Measurements from ENCODE around the gene CDH23.

CDH23 gene

DNA sequence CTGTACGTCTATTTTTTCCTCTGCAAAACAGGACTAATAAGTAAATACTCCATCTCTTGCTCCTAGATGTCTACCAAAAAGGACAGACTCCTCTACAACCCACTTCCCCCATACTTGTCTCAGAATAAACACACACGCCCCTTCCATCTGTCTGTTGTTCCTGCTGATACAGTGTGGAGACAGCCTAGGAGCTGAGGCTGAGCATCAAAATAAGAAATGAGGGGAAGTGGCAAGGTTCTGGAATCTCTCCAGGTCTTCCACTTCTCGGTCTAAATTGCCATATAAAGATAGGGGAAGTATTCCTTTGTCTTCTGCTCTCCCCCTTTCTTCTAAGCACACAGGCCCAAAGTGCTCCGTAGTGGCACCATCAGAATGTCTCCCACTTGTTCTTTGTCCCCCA lies 407.4 kb downstream of the CDH23 start:
- Mint-ChIP-seq H3K27me3 (no peaks in the 10 kb centered on the region), H3K4me3 (no peak overlapping the region), H3K27ac (no peak overlapping the region), H3K4me1 (peaks cover 5% of the 10 kb centered on the region), H3K9me3 (no peaks in the 10 kb centered on the region)
- ATAC-seq (no peak), DNase-seq (no peak)

DNA sequence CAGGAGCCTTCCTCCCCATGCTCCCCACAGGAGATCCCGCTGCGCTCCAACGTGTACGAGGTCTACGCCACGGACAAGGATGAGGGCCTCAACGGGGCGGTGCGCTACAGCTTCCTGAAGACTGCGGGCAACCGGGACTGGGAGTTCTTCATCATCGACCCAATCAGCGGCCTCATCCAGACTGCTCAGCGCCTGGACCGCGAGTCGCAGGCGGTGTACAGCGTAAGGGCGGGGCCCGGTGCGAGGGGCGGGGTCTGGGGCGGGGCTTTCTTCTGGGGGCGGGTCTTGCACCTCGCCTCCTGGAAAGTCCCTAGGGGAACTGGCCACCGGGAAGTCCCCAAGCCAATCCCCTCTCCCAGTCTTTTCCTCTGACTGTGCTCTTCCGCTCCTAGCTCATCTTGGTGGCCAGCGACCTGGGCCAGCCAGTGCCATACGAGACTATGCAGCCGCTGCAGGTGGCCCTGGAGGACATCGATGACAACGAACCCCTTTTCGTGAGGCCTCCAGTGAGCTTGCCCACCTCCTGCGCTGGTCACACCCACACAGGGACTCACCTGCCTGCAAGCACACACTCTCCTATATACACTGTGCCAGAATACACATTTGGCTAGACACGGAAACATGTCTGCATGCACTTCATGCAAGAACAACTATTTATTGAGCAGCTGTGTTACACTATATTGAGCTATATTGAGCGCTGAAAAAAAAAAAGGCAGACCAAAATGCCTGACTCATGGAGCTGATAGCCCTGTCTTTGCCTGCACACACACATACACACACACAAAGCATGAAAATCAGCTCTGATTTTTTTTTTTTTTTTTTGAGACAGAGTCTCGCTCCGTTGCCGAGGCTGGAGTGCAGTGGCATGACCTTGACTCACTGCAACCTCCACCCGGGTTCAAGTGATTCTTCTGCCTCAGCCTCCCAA lies 409.3 kb downstream of the CDH23 start:
- Mint-ChIP-seq H3K27me3 (no peaks in the 10 kb centered on the region), H3K27ac (no peak overlapping the region), H3K4me3 (no peak overlapping the region), H3K4me1 (peaks cover 5% of the 10 kb centered on the region), H3K9me3 (no peaks in the 10 kb centered on the region)
- DNase-seq (no peak), ATAC-seq (no peak)

DNA sequence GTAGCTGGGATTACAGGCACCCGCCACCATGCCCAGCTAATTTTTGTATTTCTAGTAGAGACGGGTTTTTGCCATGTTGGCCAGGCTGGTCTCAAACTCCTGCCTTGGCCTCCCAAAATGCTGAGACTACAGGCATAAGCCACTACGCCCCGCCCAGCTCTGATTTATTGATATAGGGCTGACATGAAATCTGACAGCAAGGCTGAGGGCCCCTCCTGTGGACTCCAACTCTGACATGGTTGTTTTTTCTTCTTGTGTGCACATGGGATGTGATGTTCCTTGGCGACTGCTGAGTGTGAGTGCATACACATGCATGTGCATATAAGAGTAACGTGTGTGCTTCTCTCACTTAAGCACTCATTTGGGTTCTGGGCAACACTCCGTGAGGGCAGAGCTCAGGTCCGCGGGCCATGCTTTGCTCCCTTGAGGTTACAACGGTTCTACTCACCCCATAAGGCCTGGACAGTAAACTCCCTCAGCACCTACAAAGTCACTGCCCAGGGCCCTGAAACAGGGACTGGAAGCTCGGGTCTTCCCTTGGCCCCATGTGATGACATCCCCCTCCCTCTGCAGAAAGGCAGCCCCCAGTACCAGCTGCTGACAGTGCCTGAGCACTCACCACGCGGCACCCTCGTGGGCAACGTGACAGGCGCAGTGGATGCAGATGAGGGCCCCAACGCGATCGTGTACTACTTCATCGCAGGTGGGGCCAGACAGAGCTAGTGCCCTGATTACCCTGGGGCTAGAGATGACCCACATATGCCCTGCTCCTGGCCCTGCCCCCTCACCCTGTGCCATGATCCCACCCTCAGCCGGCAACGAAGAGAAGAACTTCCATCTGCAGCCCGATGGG lies 410.2 kb downstream of the CDH23 start:
- H3K4me1 Mint-ChIP-seq: peaks cover 5% of the 10 kb centered on the region
- H3K9me3 Mint-ChIP-seq: no peaks in the 10 kb centered on the region
- DNase-seq: no peak
- H3K27ac Mint-ChIP-seq: no peak overlapping the region
- ATAC-seq: no peak
- H3K4me3 Mint-ChIP-seq: no peak overlapping the region
- H3K27me3 Mint-ChIP-seq: no peaks in the 10 kb centered on the region

DNA sequence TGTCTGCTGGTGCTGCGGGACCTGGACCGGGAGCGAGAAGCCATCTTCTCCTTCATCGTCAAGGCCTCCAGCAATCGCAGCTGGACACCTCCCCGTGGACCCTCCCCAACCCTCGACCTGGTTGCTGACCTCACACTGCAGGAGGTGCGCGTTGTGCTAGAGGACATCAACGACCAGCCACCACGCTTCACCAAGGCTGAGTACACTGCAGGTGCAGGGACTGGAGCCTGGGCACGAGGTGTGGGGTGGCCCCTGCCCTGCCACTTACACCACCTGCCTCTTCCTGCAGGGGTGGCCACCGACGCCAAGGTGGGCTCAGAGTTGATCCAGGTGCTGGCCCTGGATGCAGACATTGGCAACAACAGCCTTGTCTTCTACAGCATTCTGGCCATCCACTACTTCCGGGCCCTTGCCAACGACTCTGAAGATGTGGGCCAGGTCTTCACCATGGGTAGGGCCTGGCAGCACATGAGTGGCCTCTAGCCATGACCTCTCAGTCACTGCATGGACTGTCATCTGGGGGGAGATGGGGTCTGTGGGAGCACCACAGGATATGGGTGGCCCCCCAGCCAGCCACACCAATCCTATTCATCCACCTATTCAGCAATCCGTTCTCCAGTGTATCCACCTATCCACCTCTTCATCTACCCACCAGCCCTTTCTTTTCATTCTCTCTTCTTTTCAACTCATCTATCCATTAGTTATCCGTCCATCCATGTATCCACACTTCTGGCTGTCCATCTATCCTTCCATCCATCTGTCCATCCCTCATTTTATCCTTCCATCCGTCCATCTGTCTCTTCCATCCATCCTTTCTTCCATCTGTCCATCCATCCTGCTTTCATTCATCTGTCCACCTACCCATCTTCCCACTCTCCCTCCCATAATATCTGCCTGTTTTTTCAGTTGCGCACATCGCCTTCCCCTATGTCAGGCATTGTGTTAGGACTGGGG lies 411.1 kb downstream of the CDH23 start:
- Mint-ChIP-seq H3K4me1 (peaks cover 5% of the 10 kb centered on the region), H3K27ac (no peak overlapping the region), H3K27me3 (no peaks in the 10 kb centered on the region), H3K9me3 (no peaks in the 10 kb centered on the region), H3K4me3 (no peak overlapping the region)
- DNase-seq: no peak
- ATAC-seq: no peak

DNA sequence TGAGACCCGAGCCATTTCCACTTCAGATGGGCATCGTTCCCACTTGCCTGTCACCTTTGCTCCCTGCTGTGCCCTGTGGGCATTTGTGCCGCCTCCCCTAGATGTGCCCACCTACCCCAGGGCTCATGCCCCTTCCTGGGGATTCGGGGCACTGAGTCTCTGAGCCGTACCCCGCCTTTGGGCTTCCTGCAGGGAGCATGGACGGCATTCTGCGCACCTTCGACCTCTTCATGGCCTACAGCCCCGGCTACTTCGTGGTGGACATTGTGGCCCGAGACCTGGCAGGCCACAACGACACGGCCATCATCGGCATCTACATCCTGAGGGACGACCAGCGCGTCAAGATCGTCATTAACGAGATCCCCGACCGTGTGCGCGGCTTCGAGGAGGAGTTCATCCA lies 412.9 kb downstream of the CDH23 start:
- Mint-ChIP-seq H3K4me1 (peaks cover under 1% of the 10 kb centered on the region), H3K9me3 (no peaks in the 10 kb centered on the region), H3K27ac (no peak overlapping the region), H3K27me3 (no peaks in the 10 kb centered on the region), H3K4me3 (no peak overlapping the region)
- ATAC-seq (no peak), DNase-seq (no peak)

DNA sequence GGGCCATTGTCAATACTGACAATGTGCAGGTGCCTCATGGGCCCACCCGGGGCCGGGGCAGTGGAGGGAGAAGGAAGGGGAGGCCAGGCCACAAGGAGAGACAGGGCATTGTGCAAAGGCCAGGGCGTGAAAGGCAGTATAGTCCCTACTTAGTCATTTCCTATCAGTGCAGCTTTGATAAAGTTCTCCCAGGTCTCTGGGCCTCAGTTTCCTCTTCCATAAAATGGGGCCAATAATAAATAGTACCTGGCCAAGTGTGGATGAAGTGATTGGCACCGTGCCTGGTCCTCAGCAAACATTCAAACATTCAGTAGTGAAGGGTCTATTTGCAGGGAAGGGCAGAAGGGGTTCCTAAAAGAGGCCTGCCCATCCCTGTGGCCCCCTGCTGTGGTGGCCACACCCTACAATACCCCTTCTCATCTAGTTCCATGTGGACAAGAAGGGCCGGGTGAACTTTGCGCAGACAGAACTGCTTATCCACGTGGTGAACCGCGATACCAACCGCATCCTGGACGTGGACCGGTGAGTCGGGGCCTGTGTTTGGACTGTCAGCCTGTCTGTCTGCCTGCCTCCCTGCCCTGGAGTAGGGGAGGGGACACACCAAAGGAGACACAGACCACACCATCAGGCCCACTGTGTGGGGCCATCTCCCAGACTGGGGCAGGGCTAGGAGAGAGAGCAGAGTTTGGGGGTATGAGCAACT lies 413.5 kb downstream of the CDH23 start:
- DNase-seq (no peak), ATAC-seq (no peak)
- Mint-ChIP-seq H3K27me3 (no peaks in the 10 kb centered on the region), H3K27ac (no peak overlapping the region), H3K4me3 (no peak overlapping the region), H3K9me3 (no peaks in the 10 kb centered on the region), H3K4me1 (no peaks in the 10 kb centered on the region)

DNA sequence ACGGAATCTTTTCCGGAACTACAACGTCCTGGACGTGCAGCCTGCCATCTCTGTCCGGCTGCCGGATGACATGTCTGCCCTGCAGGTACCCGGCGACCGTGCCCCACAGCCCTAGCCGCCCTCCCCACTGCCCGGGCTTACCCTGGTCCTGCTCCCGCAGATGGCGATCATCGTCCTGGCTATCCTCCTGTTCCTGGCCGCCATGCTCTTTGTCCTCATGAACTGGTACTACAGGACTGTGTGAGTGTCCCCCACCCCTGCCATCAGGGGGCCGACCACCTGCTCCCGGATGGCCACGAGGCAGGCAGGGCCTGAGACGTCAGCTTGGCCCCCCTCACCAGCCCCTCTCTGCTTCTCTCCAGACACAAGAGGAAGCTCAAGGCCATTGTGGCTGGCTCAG lies 414.6 kb downstream of the CDH23 start:
- H3K27ac Mint-ChIP-seq: no peak overlapping the region
- DNase-seq (no peak), ATAC-seq (no peak)
- H3K9me3 Mint-ChIP-seq: no peaks in the 10 kb centered on the region
- H3K4me1 Mint-ChIP-seq: no peaks in the 10 kb centered on the region
- no peak overlapping the region for H3K4me3 Mint-ChIP-seq
- no peaks in the 10 kb centered on the region for H3K27me3 Mint-ChIP-seq

DNA sequence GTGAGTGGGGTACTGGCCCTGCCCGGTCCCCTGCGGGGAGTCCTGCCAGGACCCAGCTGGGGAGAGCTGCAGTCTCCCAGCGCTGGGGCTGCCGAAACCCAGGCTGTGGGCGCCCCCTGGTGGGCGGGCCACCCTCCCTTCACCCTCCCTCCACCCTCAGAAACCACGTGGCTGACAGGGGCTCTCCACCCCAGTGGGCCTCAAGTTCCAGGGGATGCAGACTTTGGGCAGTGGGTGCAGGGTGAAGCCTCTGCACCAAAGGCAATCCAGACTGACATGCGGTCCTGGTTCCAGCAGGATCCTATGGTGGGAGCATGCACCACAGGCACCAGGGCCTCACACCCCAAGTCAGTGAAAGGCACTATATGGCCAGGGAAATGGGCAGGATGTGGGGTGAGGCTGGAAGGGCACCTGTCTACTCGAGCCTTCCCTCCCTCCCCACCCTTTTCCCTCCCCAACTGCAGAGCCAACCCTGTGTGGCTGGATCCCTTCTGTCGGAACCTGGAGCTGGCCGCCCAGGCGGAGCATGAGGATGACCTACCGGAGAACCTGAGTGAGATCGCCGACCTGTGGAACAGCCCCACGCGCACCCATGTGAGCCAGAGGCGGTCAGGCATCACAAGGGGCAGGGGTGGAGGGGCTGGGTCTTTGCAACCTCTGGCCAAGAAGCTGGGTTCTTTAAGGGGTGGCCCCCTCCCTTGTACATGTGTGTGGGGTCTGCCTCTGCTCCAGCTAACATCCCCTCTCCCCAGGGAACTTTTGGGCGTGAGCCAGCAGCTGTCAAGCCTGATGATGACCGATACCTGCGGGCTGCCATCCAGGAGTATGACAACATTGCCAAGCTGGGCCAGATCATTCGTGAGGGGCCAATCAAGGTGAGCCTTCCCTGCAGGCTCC lies 415.5 kb downstream of the CDH23 start:
- peak; percentile 78 to 82 for DNase-seq
- Mint-ChIP-seq H3K4me3 (no peak overlapping the region), H3K27ac (no peak overlapping the region), H3K9me3 (no peaks in the 10 kb centered on the region), H3K27me3 (no peaks in the 10 kb centered on the region), H3K4me1 (no peaks in the 10 kb centered on the region)
- peak; percentile 93 for ATAC-seq

DNA sequence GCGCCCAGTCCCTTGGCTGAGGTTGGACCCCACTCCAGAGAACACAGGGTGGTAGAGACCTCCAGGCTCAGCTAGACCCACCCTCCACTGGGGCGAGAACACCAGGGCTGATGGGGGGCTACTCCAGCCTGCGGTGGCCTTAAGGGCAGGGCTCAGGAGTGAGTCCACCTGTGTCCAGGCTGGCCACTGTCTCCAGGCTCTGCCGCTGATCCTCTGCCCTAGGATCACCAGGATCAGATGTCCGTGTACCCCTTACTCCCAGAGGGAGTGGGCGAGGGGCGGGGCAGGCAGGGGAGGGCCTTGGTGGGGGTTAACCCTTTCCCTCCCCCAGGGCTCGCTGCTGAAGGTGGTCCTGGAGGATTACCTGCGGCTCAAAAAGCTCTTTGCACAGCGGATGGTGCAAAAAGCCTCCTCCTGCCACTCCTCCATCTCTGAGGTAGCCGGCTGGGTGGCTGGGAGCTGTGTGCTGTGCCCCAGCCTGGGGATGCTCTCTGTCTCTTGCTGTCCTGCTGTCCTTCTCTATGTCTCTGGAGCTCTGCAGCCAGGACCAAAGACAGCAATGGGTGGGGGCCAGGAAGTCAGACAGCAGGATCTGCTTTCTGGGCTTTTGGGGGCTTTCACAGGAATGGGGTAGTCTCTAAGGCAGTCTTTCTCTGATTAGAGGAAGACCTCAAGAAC lies 416.3 kb downstream of the CDH23 start:
- DNase-seq (no peak), ATAC-seq (no peak)
- H3K4me1 Mint-ChIP-seq: no peaks in the 10 kb centered on the region
- no peaks in the 10 kb centered on the region for H3K9me3 Mint-ChIP-seq
- H3K4me3 Mint-ChIP-seq: no peak overlapping the region
- no peaks in the 10 kb centered on the region for H3K27me3 Mint-ChIP-seq
- H3K27ac Mint-ChIP-seq: no peak overlapping the region

DNA sequence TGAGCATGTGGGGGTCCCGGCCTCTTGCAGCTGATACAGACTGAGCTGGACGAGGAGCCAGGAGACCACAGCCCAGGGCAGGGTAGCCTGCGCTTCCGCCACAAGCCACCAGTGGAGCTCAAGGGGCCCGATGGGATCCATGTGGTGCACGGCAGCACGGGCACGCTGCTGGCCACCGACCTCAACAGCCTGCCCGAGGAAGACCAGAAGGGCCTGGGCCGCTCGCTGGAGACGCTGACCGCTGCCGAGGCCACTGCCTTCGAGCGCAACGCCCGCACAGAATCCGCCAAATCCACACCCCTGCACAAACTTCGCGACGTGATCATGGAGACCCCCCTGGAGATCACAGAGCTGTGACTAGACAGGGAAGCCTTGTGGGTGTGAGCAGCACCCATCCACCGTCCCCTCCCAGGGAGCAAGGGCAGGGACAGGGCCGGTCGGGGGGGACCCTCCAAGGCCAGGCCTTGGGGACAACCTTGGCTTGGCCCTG lies 418.2 kb downstream of the CDH23 start:
- no peak overlapping the region for H3K27ac Mint-ChIP-seq
- ATAC-seq (no peak), DNase-seq (no peak)
- no peaks in the 10 kb centered on the region for H3K9me3 Mint-ChIP-seq
- no peaks in the 10 kb centered on the region for H3K4me1 Mint-ChIP-seq
- H3K27me3 Mint-ChIP-seq: no peaks in the 10 kb centered on the region
- H3K4me3 Mint-ChIP-seq: no peak overlapping the region

DNA sequence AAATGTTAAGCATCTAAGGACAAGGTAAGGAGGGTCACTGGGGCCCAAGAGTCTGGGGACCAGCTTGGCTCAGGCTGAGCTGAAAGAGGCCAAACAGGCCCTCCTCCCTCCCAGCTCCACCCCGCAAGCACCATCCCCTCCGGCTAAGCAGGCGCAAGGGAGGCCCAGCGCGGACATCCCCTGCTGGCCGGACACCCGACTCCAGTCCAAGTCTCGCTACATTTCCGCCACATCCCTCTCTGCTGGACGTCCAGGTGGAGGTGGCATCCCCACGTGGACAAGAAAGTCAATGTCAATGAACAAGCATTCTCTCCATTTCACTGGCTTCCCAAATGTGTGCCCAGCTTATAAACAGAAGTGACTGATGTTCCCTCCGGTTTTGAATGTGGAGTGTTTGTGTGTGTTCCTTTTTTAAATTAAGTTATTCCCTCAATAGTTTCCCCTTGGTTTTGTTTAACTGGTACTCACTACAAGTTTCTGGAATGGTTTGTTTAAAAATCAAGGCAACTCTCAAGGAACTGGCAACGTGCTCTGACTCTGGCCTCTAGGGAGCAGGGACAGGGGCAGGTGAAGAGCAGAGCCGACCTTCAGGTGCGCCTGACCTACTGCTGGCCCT lies 418.9 kb downstream of the CDH23 start:
- ATAC-seq: no peak
- Mint-ChIP-seq H3K4me3 (no peak overlapping the region), H3K9me3 (no peaks in the 10 kb centered on the region), H3K27me3 (no peaks in the 10 kb centered on the region), H3K27ac (peak overlapping the region in 1 of 2 donors; percentile 91), H3K4me1 (no peaks in the 10 kb centered on the region)
- no peak for DNase-seq

DNA sequence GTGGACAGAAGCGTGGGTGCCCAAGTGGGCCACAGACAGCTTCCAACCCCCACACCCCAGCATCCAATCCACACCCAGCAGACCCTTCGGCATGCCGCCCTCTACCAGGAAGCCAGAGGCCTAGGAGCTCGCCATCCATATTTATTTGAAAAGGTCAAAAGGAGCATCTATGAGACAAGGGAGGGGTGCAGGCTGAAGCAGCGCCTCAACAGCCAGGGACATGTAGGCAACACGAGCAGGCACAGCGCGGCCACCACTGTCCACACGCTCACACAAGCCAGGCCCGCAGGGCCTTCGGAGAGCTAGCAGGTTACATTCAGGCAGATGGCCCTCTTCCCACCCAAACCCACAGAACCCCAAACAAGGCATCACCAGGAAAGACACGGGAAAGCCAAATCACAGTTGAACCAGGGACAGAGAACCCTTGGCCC lies 419.7 kb downstream of the CDH23 start:
- Mint-ChIP-seq H3K9me3 (no peaks in the 10 kb centered on the region), H3K4me3 (no peak overlapping the region), H3K27ac (no peak overlapping the region), H3K4me1 (peaks cover 2% of the 10 kb centered on the region), H3K27me3 (no peaks in the 10 kb centered on the region)
- ATAC-seq (no peak), DNase-seq (no peak)

DNA sequence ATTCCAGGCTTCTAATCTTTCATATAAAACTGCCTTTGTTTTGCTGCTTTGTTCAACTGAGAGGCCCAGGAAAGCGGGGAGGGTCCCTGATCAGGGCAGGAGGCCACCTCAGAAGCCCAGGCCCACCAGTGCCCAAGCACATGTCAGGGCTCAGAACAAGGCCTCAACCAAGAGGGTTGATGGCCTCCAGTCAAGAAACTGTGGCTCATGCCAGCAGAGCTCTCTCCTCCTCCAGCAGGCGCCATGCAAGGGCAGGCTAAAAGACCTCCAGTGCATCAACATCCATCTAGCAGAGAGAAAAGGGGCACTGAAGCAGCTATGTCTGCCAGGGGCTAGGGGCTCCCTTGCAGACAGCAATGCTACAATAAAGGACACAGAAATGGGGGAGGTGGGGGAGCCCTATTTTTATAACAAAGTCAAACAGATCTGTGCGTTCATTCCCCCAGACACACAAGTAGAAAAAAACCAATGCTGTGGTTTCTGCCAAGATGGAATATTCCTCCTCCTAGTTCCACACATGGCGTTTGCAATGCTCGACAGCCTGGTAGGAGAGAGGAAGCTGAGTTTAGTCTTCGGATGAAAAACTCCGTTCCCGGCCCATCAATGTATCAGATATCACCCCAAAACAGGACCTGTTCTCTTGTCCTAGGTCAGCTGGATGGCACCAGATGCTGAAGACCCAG lies 420.4 kb downstream of the CDH23 start:
- Mint-ChIP-seq H3K4me1 (peaks cover 9% of the 10 kb centered on the region), H3K27ac (peak overlapping the region in 1 of 2 donors; percentile 16), H3K27me3 (no peaks in the 10 kb centered on the region), H3K9me3 (no peaks in the 10 kb centered on the region), H3K4me3 (no peak overlapping the region)
- ATAC-seq: no peak
- no peak for DNase-seq

All from stimulated activated naive CD8-positive, alpha-beta T cell treated with anti-CD3 and anti-CD28 coated beads, Interleukin-15, amount 100 ng/mL, for 72 hours (primary cell).